Immature natural killer cell (primary cell): ENCODE results near the gene UQCC5. TPM values are rescaled to one million over a fixed set of nuclear protein-coding genes. Genes with fewer than 3 reads are reported as not detected.

Source experiments
- DNase-seq, 3 donors: peaks; one replicate each; pipeline ENCODE4 v3.0.0; 2022; ENCODE audit warnings: mixed read lengths in 1 of 3
- H3K27ac Mint-ChIP-seq, 6 donors: one replicate each; pipeline ENCODE4 v1.8.0; 2020; ENCODE audit warnings: mixed read lengths in 6 of 6, mild to moderate bottlenecking in 5 of 6, inconsistent platforms in 4 of 6, moderate library complexity in 3 of 6
- H3K27me3 Mint-ChIP-seq, 3 donors: one replicate each; pipeline ENCODE4 v1.8.0; 2020 to 2021; ENCODE audit warnings: low read depth in 3 of 3, mild to moderate bottlenecking in 3 of 3, mixed read lengths in 3 of 3, moderate library complexity in 3 of 3, inconsistent platforms in 1 of 3
- H3K36me3 Mint-ChIP-seq, 3 donors: one replicate each; pipeline ENCODE4 v1.8.0; 2020; ENCODE audit warnings: mixed read lengths in 3 of 3, inconsistent platforms in 2 of 3, mild to moderate bottlenecking in 2 of 3
- H3K4me1 Mint-ChIP-seq, 2 donors: one replicate each; pipeline ENCODE4 v1.8.0; 2020; ENCODE audit warnings: inconsistent platforms in 2 of 2, mild to moderate bottlenecking in 2 of 2, mixed read lengths in 2 of 2, moderate library complexity in 1 of 2
- H3K4me3 Mint-ChIP-seq, 5 donors: one replicate each; pipeline ENCODE4 v1.8.0; 2020; ENCODE audit warnings: mild to moderate bottlenecking in 5 of 5, mixed read lengths in 5 of 5, inconsistent platforms in 3 of 5, moderate library complexity in 3 of 5
- H3K9me3 Mint-ChIP-seq, 6 donors: one replicate each; pipeline ENCODE4 v1.8.0; 2020; ENCODE audit warnings: mild to moderate bottlenecking in 6 of 6, mixed read lengths in 6 of 6, inconsistent platforms in 4 of 6, moderate library complexity in 3 of 6
- polyA plus RNA-seq, 3 donors: library from polyadenylated mRNA; unstranded; fragments of 300-500 nt; fragmentation: Illumina TruSeq; gene quantifications; one replicate each; pipeline ENCODE4 v1.2.3, GENCODE V29; 2021

The UQCC5 gene
- polyA plus RNA-seq, 3 donors from 2014 or later, result 11.7 to 27.2 (median 13.9) TPM

GRCh38 chr3:52513281-52513680, 23.1 kb upstream of the UQCC5 start:
- Mint-ChIP-seq H3K36me3 (no peaks in the 10 kb centered on the region), H3K27ac (no peak overlapping the region)
- DNase-seq, result no peak

DNA sequence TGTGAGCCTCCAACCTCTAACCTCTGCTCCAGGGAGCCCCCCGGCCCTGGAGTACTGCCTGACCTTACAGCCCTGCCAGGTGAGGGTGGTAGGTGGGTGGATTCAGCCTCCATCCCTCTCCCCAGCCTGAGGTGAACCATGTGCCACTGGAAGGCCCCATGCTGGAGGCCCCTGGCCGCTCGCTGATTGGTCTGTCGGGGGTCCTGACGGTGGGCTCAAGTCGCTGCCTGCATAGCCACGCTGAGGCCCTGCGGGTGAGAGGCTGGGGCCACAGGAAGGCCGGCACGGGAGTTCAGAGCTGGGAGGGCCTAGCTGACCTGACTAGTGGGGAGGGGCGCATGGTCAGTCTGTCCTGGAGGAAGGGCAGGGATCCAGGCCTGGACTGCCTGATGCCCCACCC, 21.8 kb upstream of the UQCC5 start:
- Mint-ChIP-seq H3K9me3 (no peaks in the 10 kb centered on the region), H3K4me1 (no peaks in the 10 kb centered on the region), H3K27me3 (no peaks in the 10 kb centered on the region), H3K36me3 (no peaks in the 10 kb centered on the region), H3K27ac (no peak overlapping the region), H3K4me3 (no peak overlapping the region)
- DNase-seq, result no peak

More at GRCh38 chr3:52513281-52513680, 23.1 kb upstream of the UQCC5 start:
- Mint-ChIP-seq H3K9me3 (no peaks in the 10 kb centered on the region), H3K4me1 (no peaks in the 10 kb centered on the region), H3K4me3 (no peak overlapping the region), H3K27me3 (no peaks in the 10 kb centered on the region)

GRCh38 chr3:52515192-52515591, 21.2 kb upstream of the UQCC5 start:
- no peaks in the 10 kb centered on the region for H3K4me1 Mint-ChIP-seq
- DNase-seq, result no peak
- H3K36me3 Mint-ChIP-seq, result no peaks in the 10 kb centered on the region
- H3K27ac Mint-ChIP-seq, result no peak overlapping the region
- no peak overlapping the region for H3K4me3 Mint-ChIP-seq
- no peaks in the 10 kb centered on the region for H3K27me3 Mint-ChIP-seq
- no peaks in the 10 kb centered on the region for H3K9me3 Mint-ChIP-seq

DNA sequence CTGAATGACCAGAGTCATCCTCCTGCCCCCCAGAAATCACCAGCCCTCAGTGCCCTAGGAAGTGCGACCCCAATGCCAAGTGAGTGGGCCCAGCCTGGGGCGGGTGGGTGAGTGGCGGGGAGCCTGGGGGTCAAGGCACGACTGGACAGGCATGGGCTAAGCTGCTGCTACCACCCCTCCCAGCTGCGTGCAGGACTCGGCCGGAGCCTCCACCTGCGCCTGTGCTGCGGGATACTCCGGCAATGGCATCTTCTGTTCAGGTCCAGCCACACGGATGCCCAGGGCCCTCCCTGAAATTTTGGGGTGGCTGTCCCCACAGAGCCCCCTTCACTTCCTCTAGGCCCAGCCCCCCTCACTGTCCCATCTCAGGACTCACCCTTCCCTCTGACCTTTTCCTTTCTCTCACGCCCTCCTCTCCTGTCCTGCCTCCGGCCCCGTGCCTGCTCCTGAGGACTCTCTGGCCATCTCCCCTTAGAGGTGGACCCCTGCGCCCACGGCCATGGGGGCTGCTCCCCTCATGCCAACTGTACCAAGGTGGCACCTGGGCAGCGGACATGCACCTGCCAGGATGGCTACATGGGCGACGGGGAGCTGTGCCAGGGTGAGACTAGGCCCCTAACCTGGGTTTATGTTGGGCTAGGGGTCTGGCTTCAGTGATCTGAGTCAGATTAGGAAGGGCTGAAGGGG, 19.8 kb upstream of the UQCC5 start:
- Mint-ChIP-seq H3K27ac (no peak overlapping the region), H3K4me1 (no peaks in the 10 kb centered on the region), H3K36me3 (no peaks in the 10 kb centered on the region), H3K9me3 (no peaks in the 10 kb centered on the region), H3K4me3 (no peak overlapping the region), H3K27me3 (no peaks in the 10 kb centered on the region)
- DNase-seq, result no peak

- Mint-ChIP-seq H3K36me3 (no peaks in the 10 kb centered on the region), H3K4me1 (no peaks in the 10 kb centered on the region), H3K27ac (no peak overlapping the region), H3K9me3 (no peaks in the 10 kb centered on the region), H3K4me3 (no peak overlapping the region), H3K27me3 (no peaks in the 10 kb centered on the region)
- DNase-seq, result no peak
Observed at GRCh38 chr3:52517796-52518722, 18.3 kb upstream of the UQCC5 start.

- Mint-ChIP-seq H3K36me3 (no peaks in the 10 kb centered on the region), H3K4me3 (no peak overlapping the region), H3K4me1 (no peaks in the 10 kb centered on the region), H3K27me3 (no peaks in the 10 kb centered on the region), H3K27ac (no peak overlapping the region), H3K9me3 (no peaks in the 10 kb centered on the region)
- no peak for DNase-seq
Observed at GRCh38 chr3:52518723-52519444, 17.5 kb upstream of the UQCC5 start.

DNA sequence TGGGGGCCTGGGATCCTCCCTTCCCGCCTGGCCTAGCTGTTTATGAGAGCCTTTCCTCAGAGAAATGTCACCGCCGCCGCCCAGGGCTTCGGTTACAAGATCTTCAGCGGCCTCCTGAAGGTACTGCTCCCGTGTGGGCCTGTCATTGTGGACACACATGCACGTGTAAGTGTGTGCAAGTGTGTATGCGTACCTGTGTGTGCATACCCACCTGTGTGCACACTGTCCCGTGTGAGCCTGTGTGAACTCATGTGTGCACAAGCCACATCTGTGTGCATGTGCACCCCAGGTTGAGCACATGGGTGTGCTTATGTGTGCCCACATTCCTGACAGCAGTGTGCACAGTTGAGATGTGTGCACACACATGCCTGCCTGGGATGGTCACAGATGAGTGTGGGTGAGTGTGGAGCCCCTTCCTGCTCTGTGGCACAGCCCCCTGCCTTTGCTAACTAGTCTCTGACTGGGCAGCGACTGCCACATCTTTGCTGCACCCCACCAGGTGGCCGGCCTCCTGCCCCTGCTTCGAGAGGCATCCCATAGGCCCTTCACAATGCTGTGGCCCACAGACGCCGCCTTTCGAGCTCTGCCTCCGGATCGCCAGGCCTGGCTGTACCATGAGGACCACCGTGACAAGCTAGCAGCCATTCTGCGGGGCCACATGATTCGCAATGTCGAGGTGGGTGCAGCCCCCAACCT, 16.8 kb upstream of the UQCC5 start:
- H3K27ac Mint-ChIP-seq, result no peak overlapping the region
- no peaks in the 10 kb centered on the region for H3K36me3 Mint-ChIP-seq
- no peak for DNase-seq
- H3K27me3 Mint-ChIP-seq, result peaks cover 0 to 1% (median 0%) of the 10 kb centered on the region in 3 donors
- no peaks in the 10 kb centered on the region for H3K4me1 Mint-ChIP-seq
- no peaks in the 10 kb centered on the region for H3K9me3 Mint-ChIP-seq
- H3K4me3 Mint-ChIP-seq, result no peak overlapping the region

DNA sequence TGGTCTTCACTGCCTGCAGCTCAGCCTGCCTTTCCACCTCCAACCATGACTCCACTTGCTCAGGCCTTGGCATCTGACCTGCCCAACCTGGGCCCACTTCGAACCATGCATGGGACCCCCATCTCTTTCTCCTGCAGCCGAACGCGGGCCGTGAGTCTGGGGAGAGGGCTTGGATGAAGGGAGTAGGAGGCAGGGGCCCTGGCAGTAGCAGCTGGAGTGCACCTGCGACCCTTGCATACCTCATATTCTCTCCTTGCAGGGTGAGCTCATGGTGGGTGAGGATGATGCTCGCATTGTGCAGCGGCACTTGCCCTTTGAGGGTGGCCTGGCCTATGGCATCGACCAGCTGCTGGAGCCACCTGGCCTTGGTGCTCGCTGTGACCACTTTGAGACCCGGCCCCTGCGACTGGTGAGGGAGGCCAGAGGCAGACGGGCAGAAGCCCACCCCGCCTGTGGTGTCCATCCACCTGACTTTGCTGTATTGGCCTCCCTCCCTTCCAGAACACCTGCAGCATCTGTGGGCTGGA, 16.2 kb upstream of the UQCC5 start:
- Mint-ChIP-seq H3K36me3 (no peaks in the 10 kb centered on the region), H3K27me3 (peaks cover 0 to 1% (median 0%) of the 10 kb centered on the region in 3 donors), H3K9me3 (no peaks in the 10 kb centered on the region), H3K4me3 (no peak overlapping the region), H3K27ac (no peak overlapping the region), H3K4me1 (no peaks in the 10 kb centered on the region)
- DNase-seq, result no peak

GRCh38 chr3:52520716-52521487, 15.5 kb upstream of the UQCC5 start:
- Mint-ChIP-seq H3K9me3 (no peaks in the 10 kb centered on the region), H3K27ac (no peak overlapping the region)

GRCh38 chr3:52521488-52521824, 14.9 kb upstream of the UQCC5 start:
- Mint-ChIP-seq H3K9me3 (no peaks in the 10 kb centered on the region), H3K4me1 (no peaks in the 10 kb centered on the region), H3K27me3 (peaks cover 0 to 1% (median 1%) of the 10 kb centered on the region in 3 donors), H3K4me3 (no peak overlapping the region), H3K27ac (no peak overlapping the region), H3K36me3 (no peaks in the 10 kb centered on the region)
- DNase-seq, result no peak

More at GRCh38 chr3:52520716-52521487, 15.5 kb upstream of the UQCC5 start:
- H3K4me3 Mint-ChIP-seq, result no peak overlapping the region
- no peaks in the 10 kb centered on the region for H3K36me3 Mint-ChIP-seq
- peaks cover 0 to 1% (median 1%) of the 10 kb centered on the region in 3 donors for H3K27me3 Mint-ChIP-seq
- DNase-seq, result no peak
- H3K4me1 Mint-ChIP-seq, result no peaks in the 10 kb centered on the region

- H3K27ac Mint-ChIP-seq, result no peak overlapping the region
Observed at GRCh38 chr3:52521881-52522650, 14.3 kb upstream of the UQCC5 start.

GRCh38 chr3:52522651-52523251, 13.7 kb upstream of the UQCC5 start:
- Mint-ChIP-seq H3K4me1 (no peaks in the 10 kb centered on the region), H3K27me3 (peaks cover 0 to 3% (median 1%) of the 10 kb centered on the region in 3 donors), H3K36me3 (no peaks in the 10 kb centered on the region), H3K4me3 (no peak overlapping the region), H3K9me3 (no peaks in the 10 kb centered on the region), H3K27ac (no peak overlapping the region)
- DNase-seq, result no peak

More at GRCh38 chr3:52521881-52522650, 14.3 kb upstream of the UQCC5 start:
- H3K27me3 Mint-ChIP-seq, result peaks cover 0 to 3% (median 1%) of the 10 kb centered on the region in 3 donors
- no peaks in the 10 kb centered on the region for H3K36me3 Mint-ChIP-seq
- H3K9me3 Mint-ChIP-seq, result no peaks in the 10 kb centered on the region
- no peak overlapping the region for H3K4me3 Mint-ChIP-seq
- DNase-seq, result no peak
- H3K4me1 Mint-ChIP-seq, result no peaks in the 10 kb centered on the region
